Measurements from ENCODE around the gene POLR1E. TPM values are rescaled to one million over a fixed set of nuclear protein-coding genes. Genes with fewer than 3 reads are reported as not detected.

The POLR1E gene
- total RNA-seq, 1 experiment from 2014 or later = 45.8 TPM

- DNase-seq = no peak
- WGBS (ENCODE audit: extremely low coverage, insufficient read length, low lambda C conversion rate) = no CpG with 5 or more reads among the region's 6 CpGs
- no peak overlapping the region for H3K4me3 Mint-ChIP-seq
- Histone ChIP-seq H3K4ac (ENCODE audit: low read depth, low read length) (no peak overlapping the region), H3K27ac (ENCODE audit: insufficient read length, low read depth, low read length) (no peak overlapping the region), H3K18ac (ENCODE audit: insufficient read length, low read depth, low read length) (no peak overlapping the region), H3K14ac (ENCODE audit: insufficient read depth, low read length) (no peak overlapping the region), H3K23ac (ENCODE audit: insufficient read length, low read depth, low read length) (no peak overlapping the region), H3K79me1 (ENCODE audit: insufficient read depth, low read depth, low read length, poor library complexity, severe bottlenecking) (peaks cover 22% of the 10 kb centered on the region), H2BK15ac (ENCODE audit: low read depth, low read length) (no peak overlapping the region), H2AK5ac (ENCODE audit: insufficient read length, low read length) (no peak overlapping the region), H3K9ac (ENCODE audit: extremely low read depth, insufficient read length, low read length) (no peak overlapping the region), H3K23me2 (ENCODE audit: insufficient read length, low read depth, low read length, poor library complexity, severe bottlenecking) (no peaks in the 10 kb centered on the region), H3K27me3 (ENCODE audit: insufficient read depth, low read length) (no peaks in the 10 kb centered on the region), H2BK12ac (ENCODE audit: insufficient read length, low read depth, low read length) (no peak overlapping the region), H2BK120ac (ENCODE audit: low read depth, low read length, poor library complexity, severe bottlenecking) (no peak overlapping the region), H3T11ph (ENCODE audit: low read length) (no peak overlapping the region), H3K4me2 (ENCODE audit: insufficient read depth, insufficient read length, low read length) (no peak overlapping the region), H3K9me3 (ENCODE audit: control insufficient read depth, low read depth, low read length) (no peaks in the 10 kb centered on the region), H3K56ac (ENCODE audit: insufficient read length, low read depth, low read length) (no peak overlapping the region), H2BK5ac (ENCODE audit: insufficient read length, low read length) (no peak overlapping the region), H4K91ac (ENCODE audit: insufficient read length, low read depth, low read length) (no peak overlapping the region), H3K79me2 (ENCODE audit: insufficient read depth, low read length) (peaks cover 2% of the 10 kb centered on the region), H2BK20ac (ENCODE audit: low read depth, low read length, poor library complexity, severe bottlenecking) (no peak overlapping the region), H2AFZ (ENCODE audit: low read length) (no peak overlapping the region), H4K20me1 (ENCODE audit: control insufficient read depth, insufficient read depth, insufficient read length) (no peaks in the 10 kb centered on the region), H3K4me1 (ENCODE audit: insufficient read depth, low read length) (no peaks in the 10 kb centered on the region), H4K8ac (replicated peaks; ENCODE audit: insufficient read length, low read depth, low read length) (no peak overlapping the region), H4K5ac (ENCODE audit: insufficient read length, low read depth, low read length) (no peak overlapping the region)
- H3K4me1 Mint-ChIP-seq = peaks cover 8 to 18% of the 10 kb centered on the region in 2 experiments
- H3K9me3 Mint-ChIP-seq = no peaks in the 10 kb centered on the region
- H3K27me3 Mint-ChIP-seq (ENCODE audit: low read depth) = no peaks in the 10 kb centered on the region; the same call in 1 of the 2 replicates
- TF ChIP-seq CTCF (conservative IDR thresholded peaks at IDR 0.05) = no peak
- peaks cover 18 to 40% (median 32%) of the 10 kb centered on the region in 3 experiments; a peak in 6 of 7 replicates for H3K36me3 Mint-ChIP-seq (ENCODE audit: insufficient read depth in 1 of 3, low read depth in 3 of 3)
- H3K27ac Mint-ChIP-seq = peak overlapping the region in 1 of 3 experiments; percentile 57; a peak in 1 of 7 replicates
These were observed 39.9 kb upstream of the POLR1E start for GRCh38 chr9:37445832-37446231.
